ENCODE data around the gene CLMP. TPM values are rescaled to one million over a fixed set of nuclear protein-coding genes. Genes with fewer than 3 reads are reported as not detected.

The CLMP gene
- total RNA-seq, 1 donor from 2014 or later: 6.6 TPM

- no peaks in the 10 kb centered on the region for H3K9me3 Mint-ChIP-seq (ENCODE audit: low read depth)
- no peaks in the 10 kb centered on the region for H3K36me3 Mint-ChIP-seq (ENCODE audit: low read depth)
- H3K27ac Mint-ChIP-seq (ENCODE audit: unreplicated experiment): no peak overlapping the region
- peaks cover 14% of the 10 kb centered on the region for H3K4me1 Mint-ChIP-seq (ENCODE audit: low read depth)
- TF ChIP-seq CTCF (IDR thresholded peaks at IDR 0.05): no peak
- no peak overlapping the region for H3K4me3 Mint-ChIP-seq (ENCODE audit: unreplicated experiment)
- peaks cover 2% of the 10 kb centered on the region for H3K27me3 Mint-ChIP-seq (ENCODE audit: low read depth)
- DNase-seq (ENCODE audit: low spot score): no peak
Measured at GRCh38 chr11:123213307-123213771, 18.3 kb upstream of the CLMP start.

GRCh38 chr11:123212406-123212805 is 17.4 kb upstream of the CLMP start:
- H3K9me3 Mint-ChIP-seq (ENCODE audit: low read depth): no peaks in the 10 kb centered on the region
- peaks cover 7% of the 10 kb centered on the region for H3K4me1 Mint-ChIP-seq (ENCODE audit: low read depth)
- TF ChIP-seq CTCF (IDR thresholded peaks at IDR 0.05): no peak
- no peak for DNase-seq (ENCODE audit: low spot score)
- no peak overlapping the region for H3K27ac Mint-ChIP-seq (ENCODE audit: unreplicated experiment)
- peaks cover 4% of the 10 kb centered on the region for H3K27me3 Mint-ChIP-seq (ENCODE audit: low read depth)
- H3K4me3 Mint-ChIP-seq (ENCODE audit: unreplicated experiment): no peak overlapping the region
- H3K36me3 Mint-ChIP-seq (ENCODE audit: low read depth): no peaks in the 10 kb centered on the region

GRCh38 chr11:123211981-123212380 is 16.9 kb upstream of the CLMP start:
- Mint-ChIP-seq H3K9me3 (ENCODE audit: low read depth) (no peaks in the 10 kb centered on the region), H3K4me3 (ENCODE audit: unreplicated experiment) (no peak overlapping the region), H3K36me3 (ENCODE audit: low read depth) (no peaks in the 10 kb centered on the region), H3K27me3 (ENCODE audit: low read depth) (peaks cover 4% of the 10 kb centered on the region), H3K27ac (ENCODE audit: unreplicated experiment) (no peak overlapping the region), H3K4me1 (ENCODE audit: low read depth) (peaks cover 7% of the 10 kb centered on the region)
- TF ChIP-seq CTCF (IDR thresholded peaks at IDR 0.05): no peak
- no peak for DNase-seq (ENCODE audit: low spot score)

GRCh38 chr11:123211149-123211852 is 16.3 kb upstream of the CLMP start:
- Mint-ChIP-seq H3K27ac (ENCODE audit: unreplicated experiment) (no peak overlapping the region), H3K9me3 (ENCODE audit: low read depth) (no peaks in the 10 kb centered on the region)

GRCh38 chr11:123209591-123209990 is 14.5 kb upstream of the CLMP start:
- Mint-ChIP-seq H3K4me3 (ENCODE audit: unreplicated experiment) (no peak overlapping the region), H3K4me1 (ENCODE audit: low read depth) (peaks cover 7% of the 10 kb centered on the region), H3K9me3 (ENCODE audit: low read depth) (no peaks in the 10 kb centered on the region), H3K27ac (ENCODE audit: unreplicated experiment) (no peak overlapping the region), H3K27me3 (ENCODE audit: low read depth) (peaks cover 6% of the 10 kb centered on the region), H3K36me3 (ENCODE audit: low read depth) (no peaks in the 10 kb centered on the region)
- DNase-seq (ENCODE audit: low spot score): no peak
- no peak for TF ChIP-seq CTCF (IDR thresholded peaks at IDR 0.05)

More at GRCh38 chr11:123211149-123211852, 16.3 kb upstream of the CLMP start:
- Mint-ChIP-seq H3K4me1 (ENCODE audit: low read depth) (peaks cover 7% of the 10 kb centered on the region), H3K4me3 (ENCODE audit: unreplicated experiment) (no peak overlapping the region), H3K27me3 (ENCODE audit: low read depth) (peaks cover 4% of the 10 kb centered on the region), H3K36me3 (ENCODE audit: low read depth) (no peaks in the 10 kb centered on the region)
- no peak for DNase-seq (ENCODE audit: low spot score)
- no peak for TF ChIP-seq CTCF (IDR thresholded peaks at IDR 0.05)

All from chondrocyte (in vitro differentiated cells).